HG03039 (cell line): Measurements from ENCODE around the gene IL1RAPL2.
"Not testable (repeated sequence)": the region's sequence is repeated elsewhere in the genome, so short reads cannot be mapped to it uniquely, and the experiment has no call there.

Experiments
- ATAC-seq: cut with Tn5 transposase; IDR thresholded peaks from one replicate; pipeline ENCODE4 v1.9.1; 2021; ENCODE audit warnings: mild to moderate bottlenecking, moderate library complexity; ENCODE audit not compliant: unreplicated experiment

The IL1RAPL2 gene

DNA sequence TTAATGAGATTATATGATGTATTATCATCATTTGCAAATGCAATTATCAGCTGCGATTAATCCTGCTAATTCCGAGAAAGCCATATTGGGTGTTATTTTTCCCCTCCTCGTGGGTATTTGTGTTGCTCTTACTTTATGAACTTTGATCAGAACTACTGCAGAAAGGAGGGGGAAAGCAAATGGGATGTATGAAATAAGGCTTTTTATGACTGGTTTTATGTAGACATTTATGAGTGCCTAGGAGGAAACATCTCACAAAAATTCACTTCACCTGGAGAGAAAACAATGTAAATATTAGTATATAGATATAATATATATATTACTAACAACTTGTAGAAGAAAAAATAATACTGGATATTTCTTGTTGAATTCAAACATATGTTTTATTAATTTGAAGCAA lies 440.1 kb downstream of the IL1RAPL2 start:
- no peak for ATAC-seq

DNA sequence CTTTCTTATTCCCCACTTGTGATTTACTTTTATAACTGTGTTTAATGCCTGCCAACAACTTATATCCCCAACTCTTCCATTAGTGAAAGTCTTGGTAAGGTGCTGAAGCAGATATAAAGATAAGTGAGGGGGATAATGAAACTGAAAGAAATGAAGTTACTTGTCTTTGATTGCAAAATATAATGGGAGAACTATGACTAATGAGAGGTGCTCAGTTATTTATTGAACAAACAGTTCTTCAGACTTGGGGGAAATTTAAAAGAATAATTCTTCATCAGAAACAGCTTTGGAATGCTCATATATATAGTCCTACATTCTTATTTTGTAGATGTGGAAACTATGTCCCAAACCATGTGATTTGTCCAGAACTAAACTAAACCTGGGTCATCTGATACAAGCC lies 441.0 kb downstream of the IL1RAPL2 start:
- ATAC-seq, result no peak

- no peak for ATAC-seq
Observed at GRCh38 chrX:105013719-105014118, 447.7 kb downstream of the IL1RAPL2 start.

DNA sequence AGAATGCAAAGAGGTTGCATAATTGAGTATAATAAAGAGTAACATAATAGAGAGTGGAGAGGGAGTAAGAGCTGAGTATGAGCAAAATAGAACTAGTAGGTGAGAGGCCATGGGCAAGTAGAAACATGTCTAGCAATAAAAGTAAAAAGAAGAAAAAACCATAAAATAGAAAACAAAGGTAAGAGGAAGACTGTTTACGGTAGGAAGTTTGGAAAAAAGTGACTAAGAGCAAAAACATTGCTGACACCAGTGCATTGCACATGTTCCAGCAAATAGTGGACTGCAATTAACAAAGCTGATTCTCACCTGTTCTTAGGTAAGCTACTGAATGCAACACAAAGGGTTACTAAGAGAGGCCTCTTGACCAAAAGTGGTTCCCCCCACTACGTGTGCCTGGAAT lies 451.6 kb downstream of the IL1RAPL2 start:
- no peak for ATAC-seq

DNA sequence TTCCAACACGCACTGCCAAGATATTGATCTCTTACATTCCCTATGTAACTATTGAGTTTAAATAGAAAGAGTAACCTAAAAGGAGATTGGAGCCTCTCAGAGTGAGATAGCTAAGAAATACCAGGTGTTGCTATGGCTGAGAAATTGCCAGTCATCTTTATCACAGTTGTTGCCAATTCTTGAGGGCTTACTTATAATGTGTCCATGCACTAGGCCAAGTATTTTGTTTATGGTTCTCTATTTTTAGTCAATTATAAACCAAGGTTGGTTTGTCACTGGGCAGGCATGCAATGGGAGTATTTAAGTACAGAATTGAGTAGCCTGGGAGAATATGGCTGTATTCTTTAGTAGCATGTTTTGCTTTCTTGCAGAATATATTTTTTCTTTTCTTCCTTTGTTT lies 452.9 kb downstream of the IL1RAPL2 start:
- ATAC-seq, result no peak

- ATAC-seq, result not testable (repeated sequence)
Observed at GRCh38 chrX:105028962-105029361, 463.0 kb downstream of the IL1RAPL2 start.

DNA sequence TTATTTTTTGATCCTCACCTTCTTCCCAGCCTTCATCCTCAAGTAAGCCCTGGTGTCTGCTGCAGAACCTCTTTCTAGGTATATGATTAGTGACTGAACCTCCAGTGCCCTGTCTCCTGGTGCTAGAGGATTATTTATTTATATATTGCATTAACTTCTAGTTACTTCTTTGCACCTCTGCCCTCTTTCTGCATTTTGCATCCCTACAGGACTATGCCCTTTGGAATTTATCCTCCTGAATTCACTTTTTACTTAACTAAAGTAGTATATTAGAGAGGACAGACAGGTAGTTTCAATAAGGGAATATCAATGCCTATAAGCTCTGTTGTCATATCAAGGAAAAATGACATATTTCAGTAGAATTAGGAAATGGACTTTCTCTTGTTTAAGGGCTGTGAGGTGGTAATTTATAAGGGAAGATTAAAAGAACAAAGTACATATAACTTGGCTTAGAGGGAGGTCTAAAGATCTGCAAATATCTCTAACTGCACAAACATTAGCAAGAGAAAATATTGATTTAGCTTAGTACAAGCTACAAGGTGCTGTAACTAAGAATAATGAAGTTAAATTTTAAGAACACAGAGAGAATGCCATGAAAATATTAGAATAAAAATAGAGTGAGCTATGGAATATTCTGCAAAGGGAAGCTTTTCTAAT lies 472.8 kb downstream of the IL1RAPL2 start:
- ATAC-seq, result no peak

GRCh38 chrX:105050921-105051320 lies 484.9 kb downstream of the IL1RAPL2 start:
- ATAC-seq, result no peak

DNA sequence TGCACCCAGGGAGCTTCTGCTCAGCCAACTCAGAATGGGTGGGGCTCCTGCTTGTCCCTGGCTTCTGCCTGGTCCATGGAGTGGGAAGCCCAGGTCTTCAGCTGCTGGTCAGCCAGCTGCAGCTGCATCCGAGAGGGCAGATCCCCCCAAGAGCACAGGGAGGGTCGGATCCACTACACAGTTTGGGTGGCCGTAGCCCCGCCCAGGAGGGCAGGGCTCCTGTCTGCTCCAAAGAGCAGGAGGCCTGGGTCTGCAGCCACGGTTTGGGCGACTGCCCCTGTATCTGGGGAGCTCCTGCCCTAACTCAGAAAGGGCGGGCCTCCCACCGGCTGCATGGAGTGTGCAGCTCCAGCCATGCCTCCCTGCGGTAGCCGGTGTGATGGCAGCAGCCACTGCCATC lies 485.4 kb downstream of the IL1RAPL2 start:
- ATAC-seq, result no peak

- no peak for ATAC-seq
Observed at GRCh38 chrX:105052926-105053325, 486.9 kb downstream of the IL1RAPL2 start.

- no peak for ATAC-seq
Observed at GRCh38 chrX:105063743-105064142, 497.7 kb downstream of the IL1RAPL2 start.

GRCh38 chrX:105098201-105098600 lies 532.2 kb downstream of the IL1RAPL2 start:
- ATAC-seq, result no peak

GRCh38 chrX:105098812-105099211 lies 532.8 kb downstream of the IL1RAPL2 start:
- no peak for ATAC-seq

DNA sequence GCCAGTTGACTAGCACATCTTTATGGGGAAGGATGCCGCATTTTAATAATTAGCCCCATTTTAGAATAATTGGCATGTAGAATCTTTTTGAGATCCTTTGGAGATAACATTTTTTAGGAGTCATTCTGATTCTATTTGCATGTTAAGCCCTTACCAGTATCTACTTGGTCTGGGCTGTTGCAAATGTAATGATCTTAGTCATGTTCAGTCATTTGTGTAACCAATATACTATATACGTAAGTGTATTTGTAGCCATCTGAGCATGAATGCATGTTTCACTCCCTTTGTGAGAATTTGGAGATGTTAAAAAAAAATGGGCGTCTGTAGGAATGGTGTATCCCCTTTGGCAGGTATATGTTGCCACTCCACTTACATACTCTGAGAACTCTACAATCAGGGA lies 535.4 kb downstream of the IL1RAPL2 start:
- no peak for ATAC-seq

- no peak for ATAC-seq
Observed at GRCh38 chrX:105109936-105110335, 543.9 kb downstream of the IL1RAPL2 start.

- ATAC-seq, result no peak
Observed at GRCh38 chrX:105114554-105115130, 548.6 kb downstream of the IL1RAPL2 start.

DNA sequence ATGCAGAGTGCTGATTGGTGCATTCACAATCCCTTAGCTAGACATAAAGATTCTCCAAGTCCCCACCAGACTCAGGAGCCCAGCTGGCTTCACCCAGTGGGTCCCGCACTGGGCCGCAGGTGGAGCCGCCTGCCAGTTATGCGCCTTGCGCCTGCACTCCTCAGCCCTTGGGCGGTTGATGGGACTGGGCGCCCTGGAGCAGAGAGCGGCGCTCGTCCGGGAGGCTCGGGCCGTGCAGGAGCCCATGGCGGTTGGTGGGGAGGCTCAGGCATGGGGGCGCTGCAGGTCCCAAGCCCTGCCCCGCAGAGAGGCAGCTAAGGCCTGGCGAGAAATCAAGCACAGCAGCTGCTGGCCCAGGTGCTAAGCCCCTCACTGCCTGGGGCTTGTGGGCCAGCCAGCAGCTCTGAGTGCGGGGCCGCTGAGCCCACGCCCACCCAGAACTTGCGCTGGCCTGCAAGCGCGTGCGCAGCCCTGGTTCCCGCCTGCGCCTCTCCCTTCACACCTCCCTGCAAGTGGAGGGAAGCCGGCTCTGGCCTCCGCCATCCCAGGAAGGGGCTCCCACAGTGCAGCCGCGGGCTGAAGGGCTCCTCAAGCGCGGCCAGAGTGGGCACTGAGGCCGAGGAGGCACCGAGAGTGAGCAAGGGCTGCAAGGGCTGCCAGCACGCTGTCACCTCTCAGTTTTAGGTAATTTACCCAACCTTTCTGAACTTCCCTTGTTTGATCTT lies 549.8 kb downstream of the IL1RAPL2 start:
- not testable (repeated sequence) for ATAC-seq

GRCh38 chrX:105116486-105116885 lies 550.5 kb downstream of the IL1RAPL2 start:
- no peak for ATAC-seq

DNA sequence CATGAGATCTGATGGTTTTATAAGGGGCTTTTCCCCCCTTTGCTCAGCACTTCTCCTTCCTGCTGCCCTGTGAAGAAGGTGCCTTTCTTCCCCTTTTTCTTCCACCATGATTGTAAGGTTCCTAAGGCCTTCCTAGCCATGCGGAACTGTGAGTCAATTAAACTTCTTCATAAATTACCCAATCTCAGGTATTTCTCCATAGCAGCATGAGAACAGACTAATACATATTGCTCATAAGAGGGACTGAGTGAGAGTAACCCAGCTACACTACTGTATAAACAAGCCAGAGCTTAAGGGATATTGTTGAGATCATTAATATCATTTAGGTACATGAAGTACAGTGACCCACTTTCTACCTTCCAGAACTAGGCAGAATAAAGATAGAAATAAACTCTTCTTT lies 551.6 kb downstream of the IL1RAPL2 start:
- no peak for ATAC-seq

GRCh38 chrX:105120463-105120862 lies 554.5 kb downstream of the IL1RAPL2 start:
- ATAC-seq, result no peak

GRCh38 chrX:105121186-105121585 lies 555.2 kb downstream of the IL1RAPL2 start:
- no peak for ATAC-seq

DNA sequence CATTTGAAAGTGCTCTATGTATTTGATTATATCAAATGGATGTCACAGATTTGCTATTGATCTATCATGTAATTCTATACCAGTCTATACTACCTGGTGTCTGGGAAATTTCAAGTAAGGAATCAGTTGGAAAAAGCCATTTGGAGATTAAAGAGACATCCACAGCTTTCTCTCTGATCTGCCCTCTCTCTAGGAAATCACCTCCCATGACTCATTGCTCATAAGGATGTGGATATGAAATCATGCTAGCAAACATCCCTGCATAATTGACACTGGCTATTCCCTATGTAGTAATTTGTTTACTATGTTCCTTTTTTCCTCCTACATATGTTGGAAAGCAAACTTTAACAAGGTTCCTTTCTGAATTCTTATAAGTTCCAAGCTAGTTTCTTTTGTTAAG lies 560.2 kb downstream of the IL1RAPL2 start:
- no peak for ATAC-seq
